Erythroblast (primary cell): ENCODE measurements around the gene RNU1-1.
"Not testable (repeated sequence)": the region's sequence is repeated elsewhere in the genome, so short reads cannot be mapped to it uniquely, and the experiment has no call there.

Experiments
- GATA1 ChIP-seq: IDR thresholded peaks from 2 replicates; pipeline ENCODE4 v1.6.1; 2011; ENCODE audit warnings: low read depth, mild to moderate bottlenecking, control low read depth, low read length, moderate library complexity
- POLR2A ChIP-seq: IDR thresholded peaks from 2 replicates; pipeline ENCODE4 v1.6.1; 2011; ENCODE audit warnings: mild to moderate bottlenecking, low read length

DNA sequence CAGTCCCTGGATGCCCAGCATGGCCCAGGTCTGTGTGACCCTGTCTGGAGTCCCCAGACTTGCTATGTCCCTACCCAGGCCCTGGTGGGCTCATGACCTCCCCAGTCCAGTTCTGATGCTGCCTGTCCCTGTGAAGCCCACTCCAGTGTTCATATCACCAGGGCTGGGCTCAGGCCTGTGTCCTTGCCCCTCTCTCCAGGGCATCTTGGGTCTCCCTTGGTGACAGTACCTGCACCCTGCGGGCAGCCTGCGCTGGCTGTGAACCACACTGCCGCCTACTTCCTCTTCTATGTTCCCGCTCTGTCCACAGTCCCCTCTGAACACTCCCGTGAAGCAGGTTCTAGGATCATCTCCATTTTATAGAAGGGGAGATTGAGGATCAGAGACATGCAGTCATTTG lies 13.1 kb downstream of the RNU1-1 start:
- TF ChIP-seq POLR2A, GATA1: not testable (repeated sequence)
